ENCODE data around the gene GPC1. TPM values are rescaled to one million over a fixed set of nuclear protein-coding genes. Genes with fewer than 3 reads are reported as not detected.
A peak's percentile ranks its signal among the peaks of the same experiment; 100 is the strongest.

GPC1 gene
- total RNA-seq, 4 donors from 2014 or later, result 112 to 188 (median 180) TPM

- H3K9me3 ChIP-seq, result no peaks in the 10 kb centered on the region
- TF ChIP-seq POLR2A (IDR thresholded peaks at IDR 0.05), result no peak
- intact Hi-C loops (cut with DNase I; ENCODE audit: low total_unique reads) (no loop called here), in situ Hi-C loops (cut with MboI; ENCODE audit: low sequenced_read_pairs in 4 of 4) (loop anchor here in 1 of 4 donors (10.0 kb wide), 1 partner anchor 197 kb away; no protein-coding TSS in a partner anchor)
- no peak overlapping the region for H3K4me3 ChIP-seq
- no peaks in the 10 kb centered on the region for H3K4me1 ChIP-seq
- no peaks in the 10 kb centered on the region for H3K27me3 ChIP-seq
- no peak for ATAC-seq
- H3K27ac ChIP-seq, result no peak overlapping the region
- H3K36me3 ChIP-seq, result no peaks in the 10 kb centered on the region
- DNase-seq, result peak in 1 of 2 donors; percentile 3
These were observed 14.1 kb upstream of the GPC1 start for GRCh38 chr2:240421381-240421780.

GRCh38 chr2:240422658-240423329, 12.7 kb upstream of the GPC1 start:
- H3K4me1 ChIP-seq, result no peaks in the 10 kb centered on the region
- no peak for ATAC-seq
- intact Hi-C loops (cut with DNase I; ENCODE audit: low total_unique reads), result no loop called here

GRCh38 chr2:240423788-240424191, 11.7 kb upstream of the GPC1 start:
- Histone ChIP-seq H3K27me3 (no peaks in the 10 kb centered on the region), H3K36me3 (no peaks in the 10 kb centered on the region), H3K27ac (no peak overlapping the region), H3K9me3 (no peaks in the 10 kb centered on the region), H3K4me3 (no peak overlapping the region), H3K4me1 (no peaks in the 10 kb centered on the region)
- DNase-seq, result peak in 1 of 2 donors; percentile 7
- intact Hi-C loops (cut with DNase I; ENCODE audit: low total_unique reads) (no loop called here), in situ Hi-C loops (cut with MboI; ENCODE audit: low sequenced_read_pairs in 4 of 4) (loop anchor here in 1 of 4 donors (10.0 kb wide), 1 partner anchor 199 kb away; no protein-coding TSS in a partner anchor)
- ATAC-seq, result no peak
- TF ChIP-seq CTCF (IDR thresholded peaks at IDR 0.05 in 4 of 5, conservative IDR thresholded peaks at IDR 0.05 in 1 of 5), result no peak
- no peak for TF ChIP-seq POLR2A (IDR thresholded peaks at IDR 0.05)

More at GRCh38 chr2:240422658-240423329, 12.7 kb upstream of the GPC1 start:
- Histone ChIP-seq H3K27me3 (no peaks in the 10 kb centered on the region), H3K9me3 (no peaks in the 10 kb centered on the region), H3K36me3 (no peaks in the 10 kb centered on the region), H3K27ac (no peak overlapping the region), H3K4me3 (no peak overlapping the region)
- in situ Hi-C loops (cut with MboI; ENCODE audit: low sequenced_read_pairs in 4 of 4), result loop anchor here in 1 of 4 donors (10.0 kb wide), 1 partner anchor 198 kb away; no protein-coding TSS in a partner anchor
- TF ChIP-seq CTCF (IDR thresholded peaks at IDR 0.05 in 4 of 5, conservative IDR thresholded peaks at IDR 0.05 in 1 of 5) (no peak), POLR2A (IDR thresholded peaks at IDR 0.05) (no peak)
- no peak for DNase-seq

- peak in 1 of 2 donors; percentile 73 for ATAC-seq
- no peaks in the 10 kb centered on the region for H3K36me3 ChIP-seq
- H3K27me3 ChIP-seq, result no peaks in the 10 kb centered on the region
- no peak overlapping the region for H3K4me3 ChIP-seq
- no peak overlapping the region for H3K27ac ChIP-seq
- H3K9me3 ChIP-seq, result no peaks in the 10 kb centered on the region
- intact Hi-C loops (cut with DNase I; ENCODE audit: low total_unique reads), result no loop called here
- in situ Hi-C loops (cut with MboI; ENCODE audit: low sequenced_read_pairs in 4 of 4), result loop anchor here in 2 of 4 donors (10.0 to 25.0 kb wide), 2 partner anchors 187 to 200 kb away; no protein-coding TSS in a partner anchor
- H3K4me1 ChIP-seq, result no peaks in the 10 kb centered on the region
- peak in 1 of 2 donors; percentile 33 for DNase-seq
- TF ChIP-seq POLR2A (IDR thresholded peaks at IDR 0.05) (no peak), CTCF (IDR thresholded peaks at IDR 0.05 in 4 of 5, conservative IDR thresholded peaks at IDR 0.05 in 1 of 5) (no peak)
These were observed 10.9 kb upstream of the GPC1 start for GRCh38 chr2:240424341-240425235.

- Histone ChIP-seq H3K36me3 (no peaks in the 10 kb centered on the region), H3K27ac (no peak overlapping the region), H3K27me3 (no peaks in the 10 kb centered on the region), H3K4me3 (no peak overlapping the region), H3K9me3 (no peaks in the 10 kb centered on the region), H3K4me1 (no peaks in the 10 kb centered on the region)
- in situ Hi-C loops (cut with MboI; ENCODE audit: low sequenced_read_pairs in 4 of 4) (loop anchor here in 2 of 4 donors (10.0 to 25.0 kb wide), 2 partner anchors 188 to 200 kb away; no protein-coding TSS in a partner anchor), intact Hi-C loops (cut with DNase I; ENCODE audit: low total_unique reads) (no loop called here)
- DNase-seq, result peak in 1 of 2 donors; percentile 4
- TF ChIP-seq CTCF (IDR thresholded peaks at IDR 0.05 in 4 of 5, conservative IDR thresholded peaks at IDR 0.05 in 1 of 5) (no peak), POLR2A (IDR thresholded peaks at IDR 0.05) (no peak)
- no peak for ATAC-seq
These were observed 10.2 kb upstream of the GPC1 start for GRCh38 chr2:240425236-240425615.
